ENCODE results near the gene YAE1.

The YAE1 gene

GRCh38 chr7:39532832-39533231 lies 33.4 kb upstream of the YAE1 start:
- ATAC-seq (ENCODE audit: insufficient read depth, low read depth) = no peak
- Histone ChIP-seq H3K79me2 (ENCODE audit: insufficient read depth, low read length) (no peaks in the 10 kb centered on the region), H2AFZ (ENCODE audit: low read depth, low read length) (no peak overlapping the region), H3K27me3 (ENCODE audit: insufficient read depth, low read length, poor library complexity) (no peaks in the 10 kb centered on the region), H3K27ac (ENCODE audit: low read length) (no peak overlapping the region), H3K4me1 (ENCODE audit: insufficient read depth, low read length) (peaks cover 23% of the 10 kb centered on the region), H3K4me3 (ENCODE audit: low read depth in 1 of 2, low read length in 2 of 2) (no peak overlapping the region), H3K4me2 (ENCODE audit: insufficient read depth, low read length) (no peak overlapping the region), H3K36me3 (ENCODE audit: insufficient read depth, low read length) (no peaks in the 10 kb centered on the region), H4K20me1 (ENCODE audit: insufficient read depth, low read length) (no peaks in the 10 kb centered on the region), H3K9me3 (ENCODE audit: insufficient read depth, low read length, severe bottlenecking) (no peaks in the 10 kb centered on the region), H3K9ac (ENCODE audit: low read depth, low read length) (no peak overlapping the region)
- TF ChIP-seq EZH2 (IDR thresholded peaks at IDR 0.05; ENCODE audit: borderline replicate concordance, low read depth, low read length, severe bottlenecking) = no peak
- TF ChIP-seq, protein P1, sequence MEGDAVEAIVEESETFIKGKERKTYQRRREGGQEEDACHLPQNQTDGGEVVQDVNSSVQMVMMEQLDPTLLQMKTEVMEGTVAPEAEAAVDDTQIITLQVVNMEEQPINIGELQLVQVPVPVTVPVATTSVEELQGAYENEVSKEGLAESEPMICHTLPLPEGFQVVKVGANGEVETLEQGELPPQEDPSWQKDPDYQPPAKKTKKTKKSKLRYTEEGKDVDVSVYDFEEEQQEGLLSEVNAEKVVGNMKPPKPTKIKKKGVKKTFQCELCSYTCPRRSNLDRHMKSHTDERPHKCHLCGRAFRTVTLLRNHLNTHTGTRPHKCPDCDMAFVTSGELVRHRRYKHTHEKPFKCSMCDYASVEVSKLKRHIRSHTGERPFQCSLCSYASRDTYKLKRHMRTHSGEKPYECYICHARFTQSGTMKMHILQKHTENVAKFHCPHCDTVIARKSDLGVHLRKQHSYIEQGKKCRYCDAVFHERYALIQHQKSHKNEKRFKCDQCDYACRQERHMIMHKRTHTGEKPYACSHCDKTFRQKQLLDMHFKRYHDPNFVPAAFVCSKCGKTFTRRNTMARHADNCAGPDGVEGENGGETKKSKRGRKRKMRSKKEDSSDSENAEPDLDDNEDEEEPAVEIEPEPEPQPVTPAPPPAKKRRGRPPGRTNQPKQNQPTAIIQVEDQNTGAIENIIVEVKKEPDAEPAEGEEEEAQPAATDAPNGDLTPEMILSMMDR (IDR thresholded peaks at IDR 0.05; ENCODE audit: borderline replicate concordance, extremely low read depth, low read length, poor library complexity, severe bottlenecking) = no peak
- no peak for DNase-seq

GRCh38 chr7:39534599-39534998 lies 31.6 kb upstream of the YAE1 start:
- H3K27ac ChIP-seq (ENCODE audit: low read length) = no peak overlapping the region
- no peaks in the 10 kb centered on the region for H3K36me3 ChIP-seq (ENCODE audit: insufficient read depth, low read length)
- no peak for DNase-seq
- H3K4me1 ChIP-seq (ENCODE audit: insufficient read depth, low read length) = peaks cover 12% of the 10 kb centered on the region
- no peak overlapping the region for H2AFZ ChIP-seq (ENCODE audit: low read depth, low read length)
- no peak for ATAC-seq (ENCODE audit: insufficient read depth, low read depth)
- H3K27me3 ChIP-seq (ENCODE audit: insufficient read depth, low read length, poor library complexity) = no peaks in the 10 kb centered on the region
- no peaks in the 10 kb centered on the region for H3K79me2 ChIP-seq (ENCODE audit: insufficient read depth, low read length)
- H3K4me2 ChIP-seq (ENCODE audit: insufficient read depth, low read length) = no peak overlapping the region
- TF ChIP-seq, protein P1 (IDR thresholded peaks at IDR 0.05; ENCODE audit: borderline replicate concordance, extremely low read depth, low read length, poor library complexity, severe bottlenecking) = no peak
- TF ChIP-seq EZH2 (IDR thresholded peaks at IDR 0.05; ENCODE audit: borderline replicate concordance, low read depth, low read length, severe bottlenecking) = no peak
- no peaks in the 10 kb centered on the region for H3K9me3 ChIP-seq (ENCODE audit: insufficient read depth, low read length, severe bottlenecking)
- H3K4me3 ChIP-seq (ENCODE audit: low read depth in 1 of 2, low read length in 2 of 2) = no peak overlapping the region
- H4K20me1 ChIP-seq (ENCODE audit: insufficient read depth, low read length) = no peaks in the 10 kb centered on the region
- H3K9ac ChIP-seq (ENCODE audit: low read depth, low read length) = no peak overlapping the region

- H3K9me3 ChIP-seq (ENCODE audit: insufficient read depth, low read length, severe bottlenecking) = no peaks in the 10 kb centered on the region
- H3K27me3 ChIP-seq (ENCODE audit: insufficient read depth, low read length, poor library complexity) = no peaks in the 10 kb centered on the region
- H3K4me2 ChIP-seq (ENCODE audit: insufficient read depth, low read length) = no peak overlapping the region
- no peak for DNase-seq
- no peaks in the 10 kb centered on the region for H3K36me3 ChIP-seq (ENCODE audit: insufficient read depth, low read length)
- TF ChIP-seq, protein P1 (IDR thresholded peaks at IDR 0.05; ENCODE audit: borderline replicate concordance, extremely low read depth, low read length, poor library complexity, severe bottlenecking) = no peak
- no peak for TF ChIP-seq EZH2 (IDR thresholded peaks at IDR 0.05; ENCODE audit: borderline replicate concordance, low read depth, low read length, severe bottlenecking)
- peaks cover 7% of the 10 kb centered on the region for H3K4me1 ChIP-seq (ENCODE audit: insufficient read depth, low read length)
- no peaks in the 10 kb centered on the region for H3K79me2 ChIP-seq (ENCODE audit: insufficient read depth, low read length)
- H3K4me3 ChIP-seq (ENCODE audit: low read depth in 1 of 2, low read length in 2 of 2) = no peak overlapping the region
- H3K9ac ChIP-seq (ENCODE audit: low read depth, low read length) = no peak overlapping the region
- no peaks in the 10 kb centered on the region for H4K20me1 ChIP-seq (ENCODE audit: insufficient read depth, low read length)
- no peak overlapping the region for H2AFZ ChIP-seq (ENCODE audit: low read depth, low read length)
- ATAC-seq (ENCODE audit: insufficient read depth, low read depth) = no peak
- H3K27ac ChIP-seq (ENCODE audit: low read length) = no peak overlapping the region
These were observed 31.1 kb upstream of the YAE1 start for GRCh38 chr7:39535064-39535463.

DNA sequence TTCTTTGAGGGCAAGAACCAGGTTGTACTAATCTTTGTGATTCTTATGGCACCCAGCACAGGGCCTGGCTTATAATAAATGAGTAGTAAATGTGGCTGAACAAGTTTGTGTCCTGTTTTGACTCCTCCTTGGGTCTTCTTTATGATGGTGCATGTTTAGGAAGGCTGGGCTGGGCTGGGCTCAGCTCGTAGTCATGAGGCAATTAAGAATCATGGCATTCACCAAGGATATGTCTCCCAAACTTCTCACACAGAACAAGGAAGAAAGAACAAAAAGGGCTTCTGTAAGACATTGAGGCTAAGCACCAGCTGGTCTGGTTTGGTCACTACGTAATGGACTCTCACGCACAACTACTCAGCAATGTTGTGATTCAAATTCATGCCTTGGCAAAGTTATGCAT lies 30.5 kb upstream of the YAE1 start:
- H3K79me2 ChIP-seq (ENCODE audit: insufficient read depth, low read length) = no peaks in the 10 kb centered on the region
- TF ChIP-seq, protein P1 (IDR thresholded peaks at IDR 0.05; ENCODE audit: borderline replicate concordance, extremely low read depth, low read length, poor library complexity, severe bottlenecking) = no peak
- TF ChIP-seq EZH2 (IDR thresholded peaks at IDR 0.05; ENCODE audit: borderline replicate concordance, low read depth, low read length, severe bottlenecking) = no peak
- DNase-seq (no peak), ATAC-seq (ENCODE audit: insufficient read depth, low read depth) (no peak)
- no peaks in the 10 kb centered on the region for H3K9me3 ChIP-seq (ENCODE audit: insufficient read depth, low read length, severe bottlenecking)
- H3K27ac ChIP-seq (ENCODE audit: low read length) = no peak overlapping the region
- no peak overlapping the region for H3K4me3 ChIP-seq (ENCODE audit: low read depth in 1 of 2, low read length in 2 of 2)
- H3K4me1 ChIP-seq (ENCODE audit: insufficient read depth, low read length) = peaks cover under 1% of the 10 kb centered on the region; the same call in 1 of the 2 replicates
- H3K27me3 ChIP-seq (ENCODE audit: insufficient read depth, low read length, poor library complexity) = no peaks in the 10 kb centered on the region
- no peak overlapping the region for H3K4me2 ChIP-seq (ENCODE audit: insufficient read depth, low read length)
- no peak overlapping the region for H2AFZ ChIP-seq (ENCODE audit: low read depth, low read length)
- H3K9ac ChIP-seq (ENCODE audit: low read depth, low read length) = no peak overlapping the region
- no peaks in the 10 kb centered on the region for H4K20me1 ChIP-seq (ENCODE audit: insufficient read depth, low read length)
- no peaks in the 10 kb centered on the region for H3K36me3 ChIP-seq (ENCODE audit: insufficient read depth, low read length)

Data from DND-41 (cell line).